NCI-H446 (cell line): Measurements from ENCODE around the gene PCNX3.
"Not testable (repeated sequence)": the region's sequence is repeated elsewhere in the genome, so short reads cannot be mapped to it uniquely, and the experiment has no call there.

Source experiments
- DNase-seq, 2 experiments: peaks; one replicate each; lab custom pipeline; 2025; lab: John Stamatoyannopoulos, UW

PCNX3 gene

GRCh38 chr11:65619281-65619928, 3.8 kb downstream of the PCNX3 start:
- DNase-seq: no peak

- DNase-seq: no peak
Measured at GRCh38 chr11:65620666-65621065, 5.1 kb downstream of the PCNX3 start.

GRCh38 chr11:65621460-65621859, 5.9 kb downstream of the PCNX3 start:
- no peak for DNase-seq

GRCh38 chr11:65622011-65622410, 6.4 kb downstream of the PCNX3 start:
- DNase-seq: no peak

GRCh38 chr11:65623177-65623576, 7.6 kb downstream of the PCNX3 start:
- no peak for DNase-seq

GRCh38 chr11:65623852-65624616, 8.5 kb downstream of the PCNX3 start:
- DNase-seq: no peak

GRCh38 chr11:65624931-65625627, 9.5 kb downstream of the PCNX3 start:
- DNase-seq: no peak

- DNase-seq: no peak
Measured at GRCh38 chr11:65625628-65626342, 10.2 kb downstream of the PCNX3 start.

- DNase-seq: no peak
Measured at GRCh38 chr11:65627202-65627601, 11.6 kb downstream of the PCNX3 start.

- no peak for DNase-seq
Measured at GRCh38 chr11:65629579-65629978, 14.0 kb downstream of the PCNX3 start.

- DNase-seq: no peak
Measured at GRCh38 chr11:65630215-65630614, 14.6 kb downstream of the PCNX3 start.

- no peak for DNase-seq
Measured at GRCh38 chr11:65633390-65634108, 18.0 kb downstream of the PCNX3 start.

- DNase-seq: no peak
Measured at GRCh38 chr11:65634109-65634436, 18.5 kb downstream of the PCNX3 start.

- no peak for DNase-seq
Measured at GRCh38 chr11:65634440-65634839, 18.9 kb downstream of the PCNX3 start.

- DNase-seq: no peak
Measured at GRCh38 chr11:65634905-65635731, 19.5 kb downstream of the PCNX3 start.

GRCh38 chr11:65636108-65637031, 20.8 kb downstream of the PCNX3 start:
- DNase-seq: no peak

GRCh38 chr11:65637032-65637557, 21.5 kb downstream of the PCNX3 start:
- no peak for DNase-seq

- DNase-seq: peak in 1 of 2 experiments; percentile 77
Measured at GRCh38 chr11:65637794-65638419, 22.3 kb downstream of the PCNX3 start, which contains the start of gene SIPA1. Gene SIPA1 (plus strand): TSS chr11:65638101. CDS start chr11:65640922, 2,821 bp downstream.

- not testable (repeated sequence) for DNase-seq
Measured at GRCh38 chr11:65639228-65639597, 23.6 kb downstream of the PCNX3 start.
